Keratinocyte (primary cell): Measurements from ENCODE around the gene APOA5. TPM values are rescaled to one million over a fixed set of nuclear protein-coding genes. Genes with fewer than 3 reads are reported as not detected.

ENCODE experiments used
- DNase-seq: peaks from one replicate; pipeline ENCODE4 v3.0.0-alpha.2; 2011; ENCODE audit warnings: low read depth, missing footprints, low spot score
- FAIRE-seq: peaks from 2 replicates; lab custom pipeline; 2011; peaks lifted over from hg19 to GRCh38; lab: Jason Lieb, UNC
- H2AFZ ChIP-seq: 2 replicates; pipeline ENCODE4 v1.6.0; 2012; ENCODE audit warnings: low read length, control low read depth, inconsistent platforms; ENCODE audit not compliant: control insufficient read depth
- H3K27ac ChIP-seq: 2 replicates; pipeline ENCODE4 v1.5.1; 2011; ENCODE audit warnings: low read length; ENCODE audit not compliant: control insufficient read depth, insufficient read depth
- H3K27me3 ChIP-seq: 3 replicates; pipeline ENCODE4 v1.6.0; 2011; ENCODE audit warnings: low read length; ENCODE audit not compliant: control insufficient read depth, insufficient read depth; ENCODE audit errors: extremely low read depth
- H3K36me3 ChIP-seq, 2 experiments: 2 replicates in 1 of 2; 3 replicates in 1 of 2; pipeline ENCODE4 v1.5.1; 2011; ENCODE audit warnings: low read length in 2 of 2, mild to moderate bottlenecking in 1 of 2; ENCODE audit not compliant: control insufficient read depth in 2 of 2, insufficient read depth in 2 of 2; ENCODE audit errors: extremely low read depth in 1 of 2
- H3K4me1 ChIP-seq: 3 replicates; pipeline ENCODE4 v1.5.1; 2011; ENCODE audit warnings: low read length; ENCODE audit not compliant: control insufficient read depth, insufficient read depth; ENCODE audit errors: extremely low read depth
- H3K4me2 ChIP-seq: 3 replicates; pipeline ENCODE4 v1.6.0; 2011; ENCODE audit warnings: low read depth, low read length; ENCODE audit not compliant: control insufficient read depth, insufficient read depth; ENCODE audit errors: extremely low read depth
- H3K4me3 ChIP-seq, 3 experiments: fragments of 200-600 bp in 1 of 3; sonication (generic) in 1 of 3; 2 replicates in 2 of 3; 3 replicates in 1 of 3; pipeline ENCODE4 v1.5.1; 2011 to 2016; ENCODE audit warnings: low read length in 3 of 3, mild to moderate bottlenecking in 3 of 3, control low read depth in 2 of 3, inconsistent platforms in 1 of 3, low read depth in 1 of 3, mixed read lengths in 1 of 3, mixed run types in 1 of 3, moderate library complexity in 1 of 3; ENCODE audit not compliant: control insufficient read depth in 2 of 3, insufficient read depth in 2 of 3; ENCODE audit errors: extremely low read depth in 1 of 3
- H3K79me2 ChIP-seq: 2 replicates; pipeline ENCODE4 v1.6.0; 2012; ENCODE audit warnings: low read length; ENCODE audit not compliant: control insufficient read depth, insufficient read depth
- H3K9ac ChIP-seq: 3 replicates; pipeline ENCODE4 v1.6.0; 2011; ENCODE audit warnings: low read length; ENCODE audit not compliant: control insufficient read depth, insufficient read depth; ENCODE audit errors: extremely low read depth
- H3K9me1 ChIP-seq: 3 replicates; pipeline ENCODE4 v1.6.0; 2011; ENCODE audit warnings: low read length; ENCODE audit not compliant: control insufficient read depth, insufficient read depth; ENCODE audit errors: extremely low read depth
- H3K9me3 ChIP-seq: 2 replicates; pipeline ENCODE4 v1.5.1; 2012; ENCODE audit warnings: low read depth, low read length; ENCODE audit not compliant: control insufficient read depth
- H4K20me1 ChIP-seq: 3 replicates; pipeline ENCODE4 v1.6.0; 2011; ENCODE audit warnings: low read length; ENCODE audit not compliant: control insufficient read depth, insufficient read depth; ENCODE audit errors: extremely low read depth
- CTCF ChIP-seq, 3 experiments: IDR thresholded peaks in 1 of 3; conservative IDR thresholded peaks in 1 of 3; optimal IDR thresholded peaks in 1 of 3; 2 replicates in 2 of 3; 3 replicates in 1 of 3; pipeline versions ENCODE3 to v1.5.1; 2011; ENCODE audit warnings: low read length in 3 of 3, mild to moderate bottlenecking in 3 of 3, moderate library complexity in 2 of 3, control low read depth in 1 of 3, inconsistent platforms in 1 of 3; ENCODE audit not compliant: insufficient read depth in 2 of 3; ENCODE audit errors: extremely low read depth in 1 of 3
- EZH2 ChIP-seq: IDR thresholded peaks from one replicate; pipeline ENCODE4 v1.6.1; 2012; ENCODE audit warnings: inconsistent platforms, mild to moderate bottlenecking, low read length, moderate library complexity
- dilution Hi-C: fragments of 300-500 bp; cut with MboI; formaldehyde crosslinking; loops from one replicate; pipeline ENCODE4 v1.7.0; 2020; ENCODE audit warnings: low sequenced_read_pairs; ENCODE audit not compliant: extremely low pct_ligation_motif_present
- polyA plus RNA-seq, 5 experiments: library from polyadenylated mRNA; depleted of rRNA in 3 of 5; stranded (reverse) in 3 of 5; stranded (forward) in 1 of 5; unstranded in 1 of 5; fragments of >200 nt; gene quantifications; 1 replicate in 1 of 5; 2 replicates in 3 of 5; 3 replicates in 1 of 5; pipeline versions ENCODE4 v1.2.1 to v1.2.3, GENCODE V29; 2011 to 2012; ENCODE audit warnings: missing spikeins in 2 of 5, low read depth in 1 of 5, low replicate concordance in 1 of 5

Gene APOA5
- polyA plus RNA-seq, 1 donor (not counting 4 experiments of a cell fraction or from before 2014, with no cell fraction given) = not detected

DNA sequence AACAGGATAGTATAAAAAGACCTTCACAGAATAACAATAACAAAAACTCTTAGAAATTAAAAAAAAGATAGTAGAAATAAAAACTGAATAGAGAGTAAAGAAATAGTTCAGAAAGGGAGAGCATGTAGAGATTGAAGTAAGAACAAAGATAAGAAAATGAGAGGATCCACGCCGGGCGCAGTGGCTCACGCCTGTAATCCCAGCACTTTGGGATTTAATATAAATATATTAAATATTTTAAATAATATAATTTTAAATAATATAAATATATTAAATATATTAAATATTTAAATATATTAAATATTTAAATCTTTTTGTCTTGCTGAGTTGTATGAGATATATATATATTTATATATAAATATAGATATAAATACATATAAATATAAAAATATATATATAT is 20.4 kb upstream of the APOA5 start:
- TF ChIP-seq EZH2 (no peak), CTCF (optimal IDR thresholded peaks at IDR 0.05 in 1 of 3, IDR thresholded peaks at IDR 0.05 in 1 of 3, conservative IDR thresholded peaks at IDR 0.05 in 1 of 3; ENCODE audit: extremely low read depth in 1 of 3, insufficient read depth in 2 of 3, low read length in 3 of 3) (no peak)
- H3K9ac ChIP-seq = no peak overlapping the region
- H3K4me3 ChIP-seq = no peak overlapping the region
- no peak for FAIRE-seq
- DNase-seq = no peak
- no peak overlapping the region for H3K27ac ChIP-seq
- no peaks in the 10 kb centered on the region for H3K27me3 ChIP-seq
- no peaks in the 10 kb centered on the region for H3K79me2 ChIP-seq
- no peak overlapping the region for H3K4me2 ChIP-seq
- dilution Hi-C loops = no loop called here
- no peaks in the 10 kb centered on the region for H4K20me1 ChIP-seq
- H3K36me3 ChIP-seq = no peaks in the 10 kb centered on the region
- H3K4me1 ChIP-seq = no peaks in the 10 kb centered on the region
- H3K9me3 ChIP-seq = no peaks in the 10 kb centered on the region
- H2AFZ ChIP-seq = no peak overlapping the region
- no peaks in the 10 kb centered on the region for H3K9me1 ChIP-seq

- H3K27ac ChIP-seq = no peak overlapping the region
- H3K9me3 ChIP-seq = no peaks in the 10 kb centered on the region
- no peak overlapping the region for H3K4me2 ChIP-seq
- DNase-seq (no peak), FAIRE-seq (no peak)
- H3K4me1 ChIP-seq = no peaks in the 10 kb centered on the region
- no peaks in the 10 kb centered on the region for H3K79me2 ChIP-seq
- H2AFZ ChIP-seq = no peak overlapping the region
- dilution Hi-C loops = no loop called here
- H3K4me3 ChIP-seq = no peak overlapping the region
- no peak for TF ChIP-seq EZH2
- no peak for TF ChIP-seq CTCF (optimal IDR thresholded peaks at IDR 0.05 in 1 of 3, IDR thresholded peaks at IDR 0.05 in 1 of 3, conservative IDR thresholded peaks at IDR 0.05 in 1 of 3; ENCODE audit: extremely low read depth in 1 of 3, insufficient read depth in 2 of 3, low read length in 3 of 3)
- no peaks in the 10 kb centered on the region for H3K9me1 ChIP-seq
- no peaks in the 10 kb centered on the region for H3K36me3 ChIP-seq
- no peaks in the 10 kb centered on the region for H3K27me3 ChIP-seq
- H3K9ac ChIP-seq = no peak overlapping the region
- H4K20me1 ChIP-seq = no peaks in the 10 kb centered on the region
Observed at GRCh38 chr11:116811194-116811593, 19.5 kb upstream of the APOA5 start.
